Effector memory CD8-positive, alpha-beta T cell (primary cell): ENCODE data around the gene NAA38.

Experiments
- ATAC-seq: fragments of 150-1000 bp; cut with Tn5 transposase; replicated peaks from 2 replicates; pipeline ENCODE4 v1.10.0; 2021; ENCODE audit warnings: mild to moderate bottlenecking, moderate library complexity
- DNase-seq, 3 experiments: peaks; one replicate each; pipeline ENCODE4 v3.0.0; 2021
- H3K27ac Mint-ChIP-seq, 2 donors: one replicate each; pipeline ENCODE4 v1.8.0; 2022; ENCODE audit warnings: mild to moderate bottlenecking in 2 of 2, mixed read lengths in 2 of 2, moderate library complexity in 2 of 2
- H3K27me3 Mint-ChIP-seq, 2 donors: one replicate each; pipeline ENCODE4 v1.8.0; 2022; ENCODE audit warnings: mixed read lengths in 2 of 2
- H3K36me3 Mint-ChIP-seq: one replicate; pipeline ENCODE4 v1.8.0; 2022; ENCODE audit warnings: mild to moderate bottlenecking, moderate library complexity, mixed read lengths; ENCODE audit not compliant: insufficient read depth
- H3K4me1 Mint-ChIP-seq, 2 donors: one replicate each; pipeline ENCODE4 v1.8.0; 2022; ENCODE audit warnings: low read depth in 2 of 2, mixed read lengths in 2 of 2
- H3K4me3 Mint-ChIP-seq, 2 donors: one replicate each; pipeline ENCODE4 v1.8.0; 2022; ENCODE audit warnings: mild to moderate bottlenecking in 2 of 2, mixed read lengths in 2 of 2, moderate library complexity in 2 of 2
- H3K9me3 Mint-ChIP-seq, 2 donors: one replicate each; pipeline ENCODE4 v1.8.0; 2022; ENCODE audit warnings: mixed read lengths in 2 of 2

Gene NAA38

GRCh38 chr17:7844292-7845154 is 12.8 kb downstream of the NAA38 start:
- H3K27ac Mint-ChIP-seq, result peak overlapping the region; percentile 100
- peak overlapping the region; percentile 93 to 100 for H3K4me3 Mint-ChIP-seq
- peaks cover 96% of the 10 kb centered on the region for H3K36me3 Mint-ChIP-seq
- H3K27me3 Mint-ChIP-seq, result no peaks in the 10 kb centered on the region
- H3K9me3 Mint-ChIP-seq, result no peaks in the 10 kb centered on the region
- peak; percentile 75 to 81 (median 78) for DNase-seq
- H3K4me1 Mint-ChIP-seq, result peaks cover 46 to 48% of the 10 kb centered on the region in 2 donors
- ATAC-seq, result peak; percentile 20

GRCh38 chr17:7843536-7844291 is 13.6 kb downstream of the NAA38 start:
- peak overlapping the region; percentile 100 for H3K27ac Mint-ChIP-seq
- ATAC-seq, result peak; percentile 28
- H3K27me3 Mint-ChIP-seq, result no peaks in the 10 kb centered on the region
- H3K9me3 Mint-ChIP-seq, result no peaks in the 10 kb centered on the region
- H3K4me3 Mint-ChIP-seq, result peak overlapping the region; percentile 93 to 100
- H3K4me1 Mint-ChIP-seq, result peaks cover 52 to 54% of the 10 kb centered on the region in 2 donors
- peak; percentile 92 to 93 (median 92) for DNase-seq
- H3K36me3 Mint-ChIP-seq, result peaks cover 91% of the 10 kb centered on the region

GRCh38 chr17:7843257-7843535 is 14.2 kb downstream of the NAA38 start:
- H3K27me3 Mint-ChIP-seq, result no peaks in the 10 kb centered on the region
- no peak for DNase-seq
- H3K4me3 Mint-ChIP-seq, result peak overlapping the region; percentile 93 to 100

GRCh38 chr17:7842380-7843256 is 14.7 kb downstream of the NAA38 start:
- H3K4me1 Mint-ChIP-seq, result peaks cover 59 to 61% of the 10 kb centered on the region in 2 donors
- peak; percentile 50 for ATAC-seq
- DNase-seq, result peak; percentile 95 to 97 (median 96)
- peaks cover 85% of the 10 kb centered on the region for H3K36me3 Mint-ChIP-seq
- H3K27ac Mint-ChIP-seq, result peak overlapping the region; percentile 100
- no peaks in the 10 kb centered on the region for H3K9me3 Mint-ChIP-seq
- H3K4me3 Mint-ChIP-seq, result peak overlapping the region; percentile 93 to 100
- H3K27me3 Mint-ChIP-seq, result no peaks in the 10 kb centered on the region

More at GRCh38 chr17:7843257-7843535, 14.2 kb downstream of the NAA38 start:
- no peak for ATAC-seq
- H3K4me1 Mint-ChIP-seq, result peaks cover 56 to 59% of the 10 kb centered on the region in 2 donors
- peak overlapping the region; percentile 100 for H3K27ac Mint-ChIP-seq
- no peaks in the 10 kb centered on the region for H3K9me3 Mint-ChIP-seq
- peaks cover 90% of the 10 kb centered on the region for H3K36me3 Mint-ChIP-seq

- peaks cover 80% of the 10 kb centered on the region for H3K36me3 Mint-ChIP-seq
- peaks cover 65 to 67% of the 10 kb centered on the region in 2 donors for H3K4me1 Mint-ChIP-seq
- peak; percentile 80 to 84 (median 82) for DNase-seq
These were observed 15.4 kb downstream of the NAA38 start for GRCh38 chr17:7841915-7842379.

GRCh38 chr17:7841396-7841914 is 15.9 kb downstream of the NAA38 start:
- H3K27ac Mint-ChIP-seq, result peak overlapping the region; percentile 100
- H3K9me3 Mint-ChIP-seq, result no peaks in the 10 kb centered on the region
- H3K27me3 Mint-ChIP-seq, result no peaks in the 10 kb centered on the region
- peaks cover 69 to 71% of the 10 kb centered on the region in 2 donors for H3K4me1 Mint-ChIP-seq
- H3K4me3 Mint-ChIP-seq, result peak overlapping the region; percentile 93 to 100
- H3K36me3 Mint-ChIP-seq, result peaks cover 80% of the 10 kb centered on the region
- DNase-seq (peak; percentile 88 to 90 (median 88)), ATAC-seq (peak; percentile 49)

More at GRCh38 chr17:7841915-7842379, 15.4 kb downstream of the NAA38 start:
- H3K4me3 Mint-ChIP-seq, result peak overlapping the region; percentile 93 to 100
- no peaks in the 10 kb centered on the region for H3K27me3 Mint-ChIP-seq
- peak overlapping the region; percentile 100 for H3K27ac Mint-ChIP-seq
- H3K9me3 Mint-ChIP-seq, result no peaks in the 10 kb centered on the region
- ATAC-seq, result peak; percentile 30

GRCh38 chr17:7840875-7841274 is 16.5 kb downstream of the NAA38 start:
- peak overlapping the region; percentile 93 to 100 for H3K4me3 Mint-ChIP-seq
- peaks cover 80% of the 10 kb centered on the region for H3K36me3 Mint-ChIP-seq
- ATAC-seq, result no peak
- no peaks in the 10 kb centered on the region for H3K27me3 Mint-ChIP-seq
- no peak for DNase-seq
- peaks cover 73 to 76% of the 10 kb centered on the region in 2 donors for H3K4me1 Mint-ChIP-seq
- H3K27ac Mint-ChIP-seq, result peak overlapping the region; percentile 100
- H3K9me3 Mint-ChIP-seq, result no peaks in the 10 kb centered on the region

GRCh38 chr17:7840441-7840840 is 16.9 kb downstream of the NAA38 start:
- H3K27me3 Mint-ChIP-seq, result no peaks in the 10 kb centered on the region
- H3K27ac Mint-ChIP-seq, result peak overlapping the region; percentile 100
- ATAC-seq (no peak), DNase-seq (no peak)
- H3K4me3 Mint-ChIP-seq, result peak overlapping the region; percentile 93 to 100
- peaks cover 80% of the 10 kb centered on the region for H3K36me3 Mint-ChIP-seq
- no peaks in the 10 kb centered on the region for H3K9me3 Mint-ChIP-seq
- peaks cover 73 to 74% of the 10 kb centered on the region in 2 donors for H3K4me1 Mint-ChIP-seq

GRCh38 chr17:7839876-7840261 is 17.5 kb downstream of the NAA38 start:
- Mint-ChIP-seq H3K27me3 (no peaks in the 10 kb centered on the region), H3K4me3 (peak overlapping the region in 1 of 2 donors; percentile 44), H3K9me3 (no peaks in the 10 kb centered on the region), H3K27ac (peak overlapping the region; percentile 100), H3K4me1 (peaks cover 74 to 76% of the 10 kb centered on the region in 2 donors), H3K36me3 (peaks cover 80% of the 10 kb centered on the region)
- DNase-seq (no peak), ATAC-seq (no peak)

GRCh38 chr17:7839190-7839875 is 18.0 kb downstream of the NAA38 start:
- H3K4me1 Mint-ChIP-seq, result peaks cover 76% of the 10 kb centered on the region in 2 donors
- peak overlapping the region in 1 of 2 donors; percentile 59 for H3K4me3 Mint-ChIP-seq
- H3K27me3 Mint-ChIP-seq, result no peaks in the 10 kb centered on the region
- no peaks in the 10 kb centered on the region for H3K9me3 Mint-ChIP-seq
- DNase-seq, result no peak
- H3K27ac Mint-ChIP-seq, result peak overlapping the region; percentile 60 to 100
- peaks cover 80% of the 10 kb centered on the region for H3K36me3 Mint-ChIP-seq
- ATAC-seq, result no peak

GRCh38 chr17:7838090-7839075 is 19.0 kb downstream of the NAA38 start:
- Mint-ChIP-seq H3K36me3 (peaks cover 80% of the 10 kb centered on the region), H3K4me1 (peaks cover 72 to 73% of the 10 kb centered on the region in 2 donors), H3K27ac (peak overlapping the region; percentile 99 to 100), H3K27me3 (peaks cover 0 to 2% of the 10 kb centered on the region in 2 donors), H3K4me3 (peak overlapping the region; percentile 89 to 93), H3K9me3 (no peaks in the 10 kb centered on the region)
- DNase-seq, result no peak
- ATAC-seq, result no peak
